HepG2 (cell line): ENCODE results near the gene LAMA5. TPM values are rescaled to one million over a fixed set of nuclear protein-coding genes. Genes with fewer than 3 reads are reported as not detected.

Experiments
- AGO1 ChIP-seq: fragments of 200-400 bp; formaldehyde crosslinking; IDR thresholded peaks from 2 replicates; pipeline ENCODE4 v1.6.1; 2017; ENCODE audit warnings: mild to moderate bottlenecking, low read depth, low read length, moderate library complexity; ENCODE audit not compliant: poor library complexity, severe bottlenecking
- AGO2 ChIP-seq: fragments of 200-400 bp; formaldehyde crosslinking; optimal IDR thresholded peaks from 2 replicates; pipeline ENCODE3; 2017; ENCODE audit warnings: mild to moderate bottlenecking, low read depth, low read length, moderate library complexity
- CHD2 ChIP-seq: IDR thresholded peaks from 2 replicates; pipeline ENCODE4 v1.6.1; 2011; ENCODE audit warnings: low read depth, low read length, improper control_type of control experiment
- GATAD2A ChIP-seq: IDR thresholded peaks from 2 replicates; pipeline ENCODE4 v1.6.1; 2016
- HNF4A ChIP-seq: sonication (generic); formaldehyde crosslinking; IDR thresholded peaks from 2 replicates; pipeline ENCODE4 v1.4.0; 2020; ENCODE audit warnings: missing genetic modification reagents
- KDM6A ChIP-seq: IDR thresholded peaks from 2 replicates; pipeline ENCODE4 v1.6.1; 2016; ENCODE audit warnings: low read depth
- MED1 ChIP-seq: sonication (generic); formaldehyde crosslinking; IDR thresholded peaks from 2 replicates; pipeline ENCODE4 v1.4.0; 2020; ENCODE audit warnings: missing genetic modification reagents
- MTA1 ChIP-seq: sonication (generic); formaldehyde crosslinking; IDR thresholded peaks from 2 replicates; pipeline ENCODE4 v1.4.0; 2020; ENCODE audit warnings: missing genetic modification reagents, mild to moderate bottlenecking, borderline replicate concordance
- PHF20 ChIP-seq: sonication (generic); formaldehyde crosslinking; IDR thresholded peaks from 2 replicates; pipeline ENCODE4 v1.5.0; 2020; ENCODE audit warnings: mild to moderate bottlenecking, missing genetic modification reagents
- PHF5A ChIP-seq: IDR thresholded peaks from one replicate; pipeline ENCODE4 v1.6.1; 2018; ENCODE audit warnings: low read depth, missing genetic modification reagents; ENCODE audit not compliant: unreplicated experiment
- POGZ ChIP-seq: sonication (generic); formaldehyde crosslinking; IDR thresholded peaks from 2 replicates; pipeline ENCODE4 v1.4.0; 2020; ENCODE audit warnings: mild to moderate bottlenecking, missing genetic modification reagents
- RARA ChIP-seq: IDR thresholded peaks from 2 replicates; pipeline ENCODE4 v1.6.1; 2016; ENCODE audit warnings: missing genetic modification reagents, missing compliant biosample characterization
- RBAK ChIP-seq: sonication (generic); formaldehyde crosslinking; IDR thresholded peaks from 2 replicates; pipeline ENCODE4 v1.5.1; 2020; ENCODE audit warnings: mild to moderate bottlenecking, missing genetic modification reagents
- TGIF2 ChIP-seq: IDR thresholded peaks from 2 replicates; pipeline ENCODE4 v1.6.1; 2016; ENCODE audit warnings: control low read depth, missing compliant biosample characterization
- ZC3H13 ChIP-seq: sonication (generic); formaldehyde crosslinking; IDR thresholded peaks from 2 replicates; pipeline ENCODE4 v1.8.1; 2023; ENCODE audit warnings: mild to moderate bottlenecking, missing genetic modification reagents, moderate library complexity
- ZNF264 ChIP-seq: sonication (generic); formaldehyde crosslinking; IDR thresholded peaks from 2 replicates; pipeline ENCODE4 v1.4.0; 2020; ENCODE audit warnings: missing genetic modification reagents
- ZNF281 ChIP-seq: sonication (generic); formaldehyde crosslinking; IDR thresholded peaks from 2 replicates; pipeline ENCODE4 v1.4.0; 2020; ENCODE audit warnings: missing genetic modification reagents, borderline replicate concordance
- ZNF414 ChIP-seq: sonication (generic); formaldehyde crosslinking; IDR thresholded peaks from 2 replicates; pipeline ENCODE4 v1.5.0; 2020; ENCODE audit warnings: missing genetic modification reagents
- ZNF44 ChIP-seq: sonication (generic); formaldehyde crosslinking; IDR thresholded peaks from 2 replicates; pipeline ENCODE4 v1.5.1; 2020; ENCODE audit warnings: mild to moderate bottlenecking, missing genetic modification reagents
- ZNF563 ChIP-seq: sonication (generic); formaldehyde crosslinking; IDR thresholded peaks from 2 replicates; pipeline ENCODE4 v1.8.0; 2022; ENCODE audit warnings: mild to moderate bottlenecking, moderate library complexity, missing genetic modification reagents
- ZNF773 ChIP-seq: sonication (generic); formaldehyde crosslinking; IDR thresholded peaks from 2 replicates; pipeline ENCODE4 v1.4.0; 2020; ENCODE audit warnings: missing genetic modification reagents, borderline replicate concordance
- ZSCAN5A ChIP-seq: sonication (generic); formaldehyde crosslinking; IDR thresholded peaks from 2 replicates; pipeline ENCODE4 v1.8.0; 2022; ENCODE audit warnings: mild to moderate bottlenecking, missing genetic modification reagents, borderline replicate concordance
- polyA plus RNA-seq, 8 experiments: library from polyadenylated mRNA; depleted of rRNA in 3 of 8; stranded (reverse) in 7 of 8; unstranded in 1 of 8; fragments of >200 nt; fragmentation: Illumina TruSeq in 4 of 8; extraction: Trizol in 4 of 8; gene quantifications; 2 replicates each; pipeline versions ENCODE4 v1.2.1 to v1.2.3, GENCODE V29; 2011 to 2016; ENCODE audit warnings: low read depth in 4 of 8, missing spikeins in 1 of 8, mixed read lengths in 1 of 8; ENCODE audit not compliant: insufficient read depth in 1 of 8
- total RNA-seq, 5 experiments: library from RNA; depleted of rRNA; stranded (reverse); fragments of >200 nt; fragmentation: Illumina TruSeq; extraction: Trizol; gene quantifications; 2 replicates each; pipeline ENCODE4 v1.2.3, GENCODE V29; 2016; ENCODE audit warnings: low read depth in 1 of 5

LAMA5 gene
- total and polyA plus RNA-seq, 2 of the 13 experiments (the other 11 are each of a cell fraction or from before 2014, with no cell fraction given): 21.0 to 44.7 TPM

DNA sequence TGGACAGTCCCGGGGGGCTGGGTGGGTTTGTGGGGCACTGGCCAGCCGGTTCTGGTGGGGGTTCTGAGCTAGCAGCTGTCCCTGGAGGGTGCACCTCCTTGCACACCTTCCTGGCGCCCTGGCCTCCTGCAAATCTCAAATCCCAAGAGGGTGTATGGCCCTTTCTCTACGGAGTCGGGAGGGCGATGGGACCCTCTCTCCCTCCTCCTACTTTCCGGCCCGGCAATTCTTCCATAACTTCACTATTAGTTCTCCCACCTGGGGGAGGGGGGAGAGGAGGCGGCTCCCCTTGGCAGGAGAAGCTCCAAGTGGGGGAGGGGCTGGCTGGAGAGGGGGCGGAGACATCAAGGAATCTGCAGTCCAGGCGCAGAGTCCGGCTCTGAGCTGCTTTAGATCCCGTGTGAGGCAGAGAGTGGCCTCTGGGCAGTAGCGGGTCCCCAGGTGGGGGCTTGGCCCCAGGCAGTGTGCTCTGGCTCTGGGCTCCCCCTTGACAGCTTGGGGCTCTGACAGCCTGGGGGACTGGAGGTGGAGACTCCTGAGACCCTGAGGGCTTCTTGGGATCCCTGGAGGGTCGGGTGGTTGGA lies 1.4 kb upstream of the LAMA5 start (continued):
- TF ChIP-seq ZSCAN5A (CRISPR knock-in tag) (no peak), ZNF44 (0 out of 2 replicates have a peak, but pooled peaks have one; percentile 40), PHF5A (CRISPR knock-in tag) (peak; percentile 56), ZNF414 (CRISPR knock-in tag) (no peak; the same call in 1 of the 2 replicates), ZNF563 (CRISPR knock-in tag) (peak; percentile 15; the same call in 1 of the 2 replicates), GATAD2A (CRISPR knock-in tag) (0 out of 2 replicates have a peak, but pooled peaks have one; percentile 50), RARA (peak; percentile 15; the same call in 1 of the 2 replicates), AGO2 (no peak), HNF4A (peak; percentile 79), POGZ (CRISPR knock-in tag) (0 out of 2 replicates have a peak, but pooled peaks have one; percentile 39), KDM6A (CRISPR knock-in tag) (peak; percentile 87), TGIF2 (CRISPR knock-in tag) (no peak), ZNF264 (0 out of 2 replicates have a peak, but pooled peaks have one; percentile 72), MED1 (CRISPR knock-in tag) (peak; percentile 13; the same call in 1 of the 2 replicates), CHD2 (peak; percentile 52; the same call in 1 of the 2 replicates), PHF20 (0 out of 2 replicates have a peak, but pooled peaks have one; percentile 4), ZNF281 (CRISPR knock-in tag) (peak; percentile 99), ZC3H13 (peak; percentile 13; the same call in 1 of the 2 replicates), MTA1 (CRISPR knock-in tag) (peak; percentile 99), ZNF773 (CRISPR knock-in tag) (no peak), RBAK (CRISPR knock-in tag) (no peak), AGO1 (peak; percentile 67)
